HEK293 (cell line): ENCODE measurements around the gene C6orf141.

Experiments used
- EGR2 ChIP-seq: fragments of 450-650 bp; formaldehyde crosslinking; IDR thresholded peaks from 2 replicates; pipeline ENCODE4 v1.5.1; 2016; ENCODE audit warnings: low read depth, missing biosample characterization, missing genetic modification characterization
- HOXC10 ChIP-seq: sonication (generic); formaldehyde crosslinking; IDR thresholded peaks from 2 replicates; pipeline ENCODE4 v1.8.1; 2023; ENCODE audit warnings: mild to moderate bottlenecking, missing genetic modification reagents
- KLF1 ChIP-seq: fragments of 450-650 bp; formaldehyde crosslinking; IDR thresholded peaks from 2 replicates; pipeline ENCODE4 v1.5.1; 2016; ENCODE audit warnings: missing biosample characterization, missing genetic modification characterization
- KLF9 ChIP-seq: fragments of 450-650 bp; formaldehyde crosslinking; IDR thresholded peaks from 2 replicates; pipeline ENCODE4 v1.5.1; 2016; ENCODE audit warnings: missing biosample characterization, missing genetic modification characterization, low read depth
- OSR2 ChIP-seq: fragments of 450-650 bp; formaldehyde crosslinking; IDR thresholded peaks from 2 replicates; pipeline ENCODE4 v1.5.1; 2016; ENCODE audit warnings: missing biosample characterization, missing genetic modification characterization
- PRDM2 ChIP-seq: fragments of 450-650 bp; formaldehyde crosslinking; IDR thresholded peaks from 2 replicates; pipeline ENCODE4 v1.5.1; 2016; ENCODE audit warnings: missing biosample characterization, missing genetic modification characterization, borderline replicate concordance
- SP2 ChIP-seq: fragments of 450-650 bp; formaldehyde crosslinking; IDR thresholded peaks from 2 replicates; pipeline ENCODE4 v1.5.1; 2016; ENCODE audit warnings: missing biosample characterization, missing genetic modification characterization
- SP3 ChIP-seq: fragments of 450-650 bp; formaldehyde crosslinking; IDR thresholded peaks from 2 replicates; pipeline ENCODE4 v1.5.1; 2016; ENCODE audit warnings: missing biosample characterization, missing genetic modification characterization
- ZBTB20 ChIP-seq: fragments of 450-650 bp; formaldehyde crosslinking; IDR thresholded peaks from 2 replicates; pipeline ENCODE4 v1.5.1; 2016; ENCODE audit warnings: missing biosample characterization, missing genetic modification characterization
- ZNF146 ChIP-seq: fragments of 450-650 bp; formaldehyde crosslinking; IDR thresholded peaks from 2 replicates; pipeline ENCODE4 v1.5.1; 2016; ENCODE audit warnings: missing biosample characterization, missing genetic modification characterization
- ZNF214 ChIP-seq: fragments of 450-650 bp; formaldehyde crosslinking; IDR thresholded peaks from 2 replicates; pipeline ENCODE4 v1.5.1; 2017; ENCODE audit warnings: missing biosample characterization, mild to moderate bottlenecking, missing genetic modification characterization, borderline replicate concordance
- ZNF221 ChIP-seq: fragments of 450-650 bp; formaldehyde crosslinking; IDR thresholded peaks from 2 replicates; pipeline ENCODE4 v1.5.1; 2017; ENCODE audit warnings: missing biosample characterization, missing genetic modification characterization, borderline replicate concordance
- ZNF24 ChIP-seq: fragments of 450-650 bp; formaldehyde crosslinking; IDR thresholded peaks from 2 replicates; pipeline ENCODE4 v1.5.1; 2016; ENCODE audit warnings: missing biosample characterization, missing genetic modification characterization
- ZNF354C ChIP-seq: fragments of 450-650 bp; formaldehyde crosslinking; IDR thresholded peaks from 2 replicates; pipeline ENCODE4 v1.5.1; 2016; ENCODE audit warnings: missing biosample characterization, missing genetic modification characterization, low read depth, borderline replicate concordance
- ZNF366 ChIP-seq: fragments of 450-650 bp; formaldehyde crosslinking; conservative IDR thresholded peaks from 2 replicates; pipeline ENCODE4 v1.5.1; 2016; ENCODE audit warnings: missing biosample characterization, missing genetic modification characterization
- ZNF394 ChIP-seq: fragments of 450-650 bp; formaldehyde crosslinking; IDR thresholded peaks from 2 replicates; pipeline ENCODE4 v1.5.1; 2016; ENCODE audit warnings: missing biosample characterization, missing genetic modification characterization, mild to moderate bottlenecking, moderate library complexity, borderline replicate concordance
- ZNF433 ChIP-seq: fragments of 450-650 bp; formaldehyde crosslinking; IDR thresholded peaks from 2 replicates; pipeline ENCODE4 v1.5.1; 2016; ENCODE audit warnings: missing biosample characterization, missing genetic modification characterization, low read depth
- ZNF513 ChIP-seq: fragments of 450-650 bp; IDR thresholded peaks from 2 replicates; pipeline ENCODE4 v1.5.1; 2018; ENCODE audit warnings: missing biosample characterization, missing genetic modification characterization
- ZNF585B ChIP-seq: fragments of 450-650 bp; formaldehyde crosslinking; IDR thresholded peaks from 2 replicates; pipeline ENCODE4 v1.5.1; 2016; ENCODE audit warnings: missing biosample characterization, missing genetic modification characterization
- ZNF600 ChIP-seq: fragments of 450-650 bp; formaldehyde crosslinking; IDR thresholded peaks from 2 replicates; pipeline ENCODE4 v1.5.1; 2016; ENCODE audit warnings: missing biosample characterization, missing genetic modification characterization
- ZNF629 ChIP-seq: fragments of 450-650 bp; formaldehyde crosslinking; IDR thresholded peaks from 2 replicates; pipeline ENCODE4 v1.5.1; 2017; ENCODE audit warnings: missing biosample characterization, missing genetic modification characterization
- ZNF639 ChIP-seq: fragments of 450-650 bp; formaldehyde crosslinking; IDR thresholded peaks from 2 replicates; pipeline ENCODE4 v1.5.1; 2016; ENCODE audit warnings: missing biosample characterization, missing genetic modification characterization
- ZNF692 ChIP-seq: fragments of 450-650 bp; formaldehyde crosslinking; IDR thresholded peaks from 2 replicates; pipeline ENCODE4 v1.5.1; 2016; ENCODE audit warnings: missing biosample characterization, missing genetic modification characterization
- ZNF776 ChIP-seq: fragments of 450-650 bp; formaldehyde crosslinking; IDR thresholded peaks from 2 replicates; pipeline ENCODE4 v1.5.0; 2017; ENCODE audit warnings: missing biosample characterization, missing genetic modification characterization, borderline replicate concordance
- ZNF791 ChIP-seq: fragments of 450-650 bp; formaldehyde crosslinking; IDR thresholded peaks from 2 replicates; pipeline ENCODE4 v1.5.1; 2016; ENCODE audit warnings: missing biosample characterization, missing genetic modification characterization
- TF ChIP-seq, protein P1 (sequence below): fragments of 450-650 bp; formaldehyde crosslinking; IDR thresholded peaks from 2 replicates; pipeline ENCODE4 v1.5.1; 2016; ENCODE audit warnings: missing biosample characterization, missing genetic modification characterization
- TF ChIP-seq, protein P2 (sequence below): fragments of 450-650 bp; formaldehyde crosslinking; optimal IDR thresholded peaks from 2 replicates; pipeline ENCODE3; 2016; ENCODE audit warnings: missing biosample characterization, mild to moderate bottlenecking, missing genetic modification characterization

C6orf141 gene

GRCh38 chr6:49550492-49551077 lies at the start of gene C6orf141 (continued):
- TF ChIP-seq OSR2 (no peak), ZNF776 (tag by site-specific recombination) (no peak), ZNF354C (no peak), ZNF639 (peak; percentile 80; the same call in 1 of the 2 replicates), ZNF791 (tag by site-specific recombination) (no peak), ZBTB20 (tag by site-specific recombination) (peak; percentile 86), PRDM2 (tag by site-specific recombination) (no peak), ZNF629 (tag by site-specific recombination) (0 out of 2 replicates have a peak, but pooled peaks have one; percentile 24), ZNF433 (tag by site-specific recombination) (no peak), ZNF394 (tag by site-specific recombination) (0 out of 2 replicates have a peak, but pooled peaks have one; percentile 23), ZNF221 (tag by site-specific recombination) (no peak), ZNF214 (tag by site-specific recombination) (no peak), KLF1 (peak; percentile 78), SP3 (tag by site-specific recombination) (peak; percentile 72), SP2 (peak; percentile 94), EGR2 (tag by site-specific recombination) (peak; percentile 97), ZNF146 (0 out of 2 replicates have a peak, but pooled peaks have one; percentile 3), ZNF366 (tag by site-specific recombination) (peak; percentile 92), HOXC10 (CRISPR knock-in tag) (no peak), ZNF24 (tag by site-specific recombination) (peak; percentile 99), ZNF585B (tag by site-specific recombination) (no peak), ZNF600 (tag by site-specific recombination) (peak; percentile 66), ZNF692 (tag by site-specific recombination) (peak; percentile 36), KLF9 (tag by site-specific recombination) (peak; percentile 61), ZNF513 (tag by site-specific recombination) (no peak)
- TF ChIP-seq, protein P1, sequence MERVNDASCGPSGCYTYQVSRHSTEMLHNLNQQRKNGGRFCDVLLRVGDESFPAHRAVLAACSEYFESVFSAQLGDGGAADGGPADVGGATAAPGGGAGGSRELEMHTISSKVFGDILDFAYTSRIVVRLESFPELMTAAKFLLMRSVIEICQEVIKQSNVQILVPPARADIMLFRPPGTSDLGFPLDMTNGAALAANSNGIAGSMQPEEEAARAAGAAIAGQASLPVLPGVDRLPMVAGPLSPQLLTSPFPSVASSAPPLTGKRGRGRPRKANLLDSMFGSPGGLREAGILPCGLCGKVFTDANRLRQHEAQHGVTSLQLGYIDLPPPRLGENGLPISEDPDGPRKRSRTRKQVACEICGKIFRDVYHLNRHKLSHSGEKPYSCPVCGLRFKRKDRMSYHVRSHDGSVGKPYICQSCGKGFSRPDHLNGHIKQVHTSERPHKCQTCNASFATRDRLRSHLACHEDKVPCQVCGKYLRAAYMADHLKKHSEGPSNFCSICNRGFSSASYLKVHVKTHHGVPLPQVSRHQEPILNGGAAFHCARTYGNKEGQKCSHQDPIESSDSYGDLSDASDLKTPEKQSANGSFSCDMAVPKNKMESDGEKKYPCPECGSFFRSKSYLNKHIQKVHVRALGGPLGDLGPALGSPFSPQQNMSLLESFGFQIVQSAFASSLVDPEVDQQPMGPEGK, result peak; percentile 83
- TF ChIP-seq, protein P2, sequence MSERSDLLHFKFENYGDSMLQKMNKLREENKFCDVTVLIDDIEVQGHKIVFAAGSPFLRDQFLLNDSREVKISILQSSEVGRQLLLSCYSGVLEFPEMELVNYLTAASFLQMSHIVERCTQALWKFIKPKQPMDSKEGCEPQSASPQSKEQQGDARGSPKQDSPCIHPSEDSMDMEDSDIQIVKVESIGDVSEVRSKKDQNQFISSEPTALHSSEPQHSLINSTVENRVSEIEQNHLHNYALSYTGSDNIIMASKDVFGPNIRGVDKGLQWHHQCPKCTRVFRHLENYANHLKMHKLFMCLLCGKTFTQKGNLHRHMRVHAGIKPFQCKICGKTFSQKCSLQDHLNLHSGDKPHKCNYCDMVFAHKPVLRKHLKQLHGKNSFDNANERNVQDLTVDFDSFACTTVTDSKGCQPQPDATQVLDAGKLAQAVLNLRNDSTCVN, result peak; percentile 84
